HG03575 (cell line): ENCODE measurements around the gene PHF1.
"Not testable (repeated sequence)": the region's sequence is repeated elsewhere in the genome, so short reads cannot be mapped to it uniquely, and the experiment has no call there.

Source experiments
- ATAC-seq: cut with Tn5 transposase; IDR thresholded peaks from one replicate; pipeline ENCODE4 v1.9.1; 2021; ENCODE audit not compliant: unreplicated experiment, insufficient number of reproducible peaks, low FRiP score; ENCODE audit errors: extremely low read depth

Gene PHF1

GRCh38 chr6:33390767-33391277, 20.0 kb upstream of the PHF1 start:
- ATAC-seq = no peak

GRCh38 chr6:33391278-33391921, 19.4 kb upstream of the PHF1 start, which contains the start of gene KIFC1:
Gene KIFC1 (plus strand): TSS chr6:33391823. CDS start chr6:33391986, 163 bp downstream.
- ATAC-seq = peak; percentile 62

- peak; percentile 12 for ATAC-seq
These were observed 18.8 kb upstream of the PHF1 start for GRCh38 chr6:33391922-33392594.

DNA sequence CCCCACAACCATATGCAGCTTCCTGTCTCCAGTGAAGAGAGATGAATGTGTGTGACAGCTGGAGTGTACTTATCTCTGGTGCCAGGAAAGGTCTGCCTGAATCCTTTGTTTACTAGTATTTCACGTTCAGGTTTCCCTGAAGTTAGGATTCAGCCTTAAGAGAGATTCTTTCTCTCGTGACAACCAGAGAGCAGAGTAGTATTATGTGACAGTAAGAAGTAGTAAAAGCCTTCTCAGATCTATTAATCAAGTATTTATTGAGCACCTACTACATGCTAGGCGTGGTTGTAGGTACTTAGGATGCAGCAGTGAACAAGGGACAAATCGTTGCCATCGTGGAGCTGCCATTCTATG, 18.2 kb upstream of the PHF1 start:
- ATAC-seq = no peak

DNA sequence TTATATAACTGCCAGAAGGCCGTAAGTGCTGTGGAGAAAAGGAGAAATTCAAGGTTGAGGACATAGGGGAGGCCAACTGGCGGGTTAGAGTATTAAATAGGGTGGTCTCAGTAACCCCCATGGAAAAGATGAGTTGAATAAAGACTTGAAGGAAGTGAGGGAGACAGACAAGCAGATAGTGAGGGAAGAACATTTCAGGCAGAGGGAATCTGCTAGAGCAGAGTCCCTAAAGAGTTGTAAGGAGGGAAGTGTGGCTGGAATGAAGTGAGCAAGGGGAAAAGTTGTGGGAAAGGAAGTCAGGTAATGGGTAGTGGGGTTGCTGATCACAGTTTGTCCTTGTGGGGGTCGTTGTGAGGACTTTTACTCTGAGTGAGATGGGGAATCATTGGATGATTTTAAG, 17.8 kb upstream of the PHF1 start:
- ATAC-seq = no peak

- no peak for ATAC-seq
These were observed 13.3 kb upstream of the PHF1 start for GRCh38 chr6:33397541-33397940.

DNA sequence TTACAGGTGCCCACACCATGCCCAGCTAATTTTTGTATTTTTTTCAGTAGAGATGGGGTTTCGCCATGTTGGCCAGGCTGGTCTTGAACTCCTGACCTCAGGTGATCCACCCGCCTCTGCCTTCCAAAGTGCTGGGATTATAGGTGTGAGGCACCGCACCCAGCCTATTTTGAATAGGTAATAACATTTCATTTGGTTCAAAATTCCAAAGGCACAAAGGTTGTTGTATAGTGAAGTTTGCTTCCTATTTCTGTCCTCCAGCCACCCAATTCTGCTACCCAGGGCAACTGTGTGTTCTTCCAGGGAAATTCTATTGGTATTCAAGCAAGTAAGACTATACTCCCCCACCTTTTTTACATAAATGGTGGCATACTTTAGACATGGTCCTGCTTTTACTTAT, 12.2 kb upstream of the PHF1 start:
- ATAC-seq = not testable (repeated sequence)

- ATAC-seq = not testable (repeated sequence)
These were observed 10.9 kb upstream of the PHF1 start for GRCh38 chr6:33399881-33400280.

- no peak for ATAC-seq
These were observed 5.9 kb upstream of the PHF1 start for GRCh38 chr6:33404884-33405283.

DNA sequence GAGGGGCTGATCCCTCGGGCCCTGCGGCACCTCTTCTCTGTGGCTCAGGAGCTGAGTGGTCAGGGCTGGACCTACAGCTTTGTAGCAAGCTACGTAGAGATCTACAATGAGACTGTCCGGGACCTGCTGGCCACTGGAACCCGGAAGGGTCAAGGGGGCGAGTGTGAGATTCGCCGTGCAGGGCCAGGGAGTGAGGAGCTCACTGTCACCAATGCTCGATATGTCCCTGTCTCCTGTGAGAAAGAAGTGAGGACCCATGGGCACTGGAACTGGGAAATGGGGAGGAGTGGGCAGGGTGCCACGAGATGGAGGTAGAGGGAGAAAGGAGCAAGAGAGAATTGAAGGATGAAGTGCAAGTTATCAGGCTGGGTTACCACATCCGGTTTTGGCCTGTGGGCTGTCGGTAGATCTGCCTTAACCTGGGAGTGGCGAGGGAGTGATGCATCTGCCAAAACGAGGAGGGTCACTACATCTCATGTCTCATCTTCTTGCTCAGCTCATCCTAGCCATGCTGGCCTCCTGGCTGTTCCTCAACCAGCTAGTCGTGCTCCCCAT, 5.4 kb upstream of the PHF1 start:
- ATAC-seq = no peak

- no peak for ATAC-seq
These were observed 4.7 kb upstream of the PHF1 start for GRCh38 chr6:33406126-33406525.

DNA sequence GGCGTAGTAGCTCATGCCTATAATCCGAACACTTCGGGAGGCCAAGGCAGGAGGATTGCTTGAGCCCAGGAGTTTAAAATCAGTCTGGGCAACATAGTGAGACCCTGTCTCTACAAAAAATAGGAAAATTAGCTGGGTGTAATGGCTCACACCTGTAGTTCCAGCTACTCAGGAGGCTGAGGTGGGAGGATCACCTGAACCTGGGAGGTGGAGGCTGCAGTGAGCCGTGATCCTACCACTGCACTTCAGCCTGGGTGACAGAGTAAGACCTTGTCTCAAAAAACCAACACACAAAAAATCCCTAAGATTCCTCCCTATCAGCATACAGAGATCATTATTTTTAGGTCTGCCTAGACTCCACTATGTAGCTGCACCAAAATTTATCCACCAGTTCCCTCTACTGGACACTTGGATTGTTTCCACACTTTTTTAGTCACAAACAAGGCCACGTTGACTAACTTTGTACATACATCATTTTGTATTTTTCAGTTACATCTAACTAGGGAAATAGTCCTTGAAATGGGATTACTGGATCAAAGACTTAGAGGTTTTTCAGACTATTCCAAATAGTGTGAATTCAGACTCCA, 3.6 kb upstream of the PHF1 start:
- no peak for ATAC-seq

DNA sequence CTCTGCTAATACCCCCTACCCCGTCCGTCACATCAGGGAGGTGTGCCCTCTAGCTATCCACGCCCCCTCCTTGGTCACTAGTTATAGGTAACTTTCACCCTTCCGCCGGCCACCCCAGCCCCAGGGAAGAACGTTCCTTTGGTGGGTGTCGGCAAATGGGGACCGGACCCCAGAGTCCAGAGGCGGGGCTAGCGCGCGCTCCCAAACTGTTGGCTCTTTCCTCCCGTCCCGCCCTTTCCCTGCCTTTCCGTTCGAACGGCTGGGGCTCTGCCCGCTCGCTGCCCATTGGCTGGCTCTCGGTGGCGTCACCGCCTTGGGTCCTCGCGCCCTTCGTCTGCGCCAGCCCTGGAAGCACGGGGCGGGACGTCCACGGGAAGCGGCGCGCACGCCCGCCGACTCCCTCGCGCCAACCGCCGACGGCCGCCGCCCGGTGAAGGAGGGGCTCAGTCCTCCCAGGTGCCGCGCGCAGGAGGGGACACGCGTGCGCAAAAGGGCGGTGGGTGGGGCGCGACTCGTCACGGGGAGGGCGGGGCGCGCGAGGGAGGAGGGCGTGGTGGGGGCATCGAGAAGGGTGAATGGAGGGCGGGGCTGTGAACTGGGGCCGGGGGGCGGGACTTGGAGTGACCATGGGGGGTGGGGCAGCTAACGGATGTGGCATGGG, 634 bp upstream of the PHF1 start:
- no peak for ATAC-seq

- no peak for ATAC-seq
These were observed 805 bp downstream of the PHF1 start for GRCh38 chr6:33411632-33412005.

GRCh38 chr6:33412140-33413009, 1.6 kb downstream of the PHF1 start:
- no peak for ATAC-seq

- ATAC-seq = no peak
These were observed 2.7 kb downstream of the PHF1 start for GRCh38 chr6:33413241-33414120.

DNA sequence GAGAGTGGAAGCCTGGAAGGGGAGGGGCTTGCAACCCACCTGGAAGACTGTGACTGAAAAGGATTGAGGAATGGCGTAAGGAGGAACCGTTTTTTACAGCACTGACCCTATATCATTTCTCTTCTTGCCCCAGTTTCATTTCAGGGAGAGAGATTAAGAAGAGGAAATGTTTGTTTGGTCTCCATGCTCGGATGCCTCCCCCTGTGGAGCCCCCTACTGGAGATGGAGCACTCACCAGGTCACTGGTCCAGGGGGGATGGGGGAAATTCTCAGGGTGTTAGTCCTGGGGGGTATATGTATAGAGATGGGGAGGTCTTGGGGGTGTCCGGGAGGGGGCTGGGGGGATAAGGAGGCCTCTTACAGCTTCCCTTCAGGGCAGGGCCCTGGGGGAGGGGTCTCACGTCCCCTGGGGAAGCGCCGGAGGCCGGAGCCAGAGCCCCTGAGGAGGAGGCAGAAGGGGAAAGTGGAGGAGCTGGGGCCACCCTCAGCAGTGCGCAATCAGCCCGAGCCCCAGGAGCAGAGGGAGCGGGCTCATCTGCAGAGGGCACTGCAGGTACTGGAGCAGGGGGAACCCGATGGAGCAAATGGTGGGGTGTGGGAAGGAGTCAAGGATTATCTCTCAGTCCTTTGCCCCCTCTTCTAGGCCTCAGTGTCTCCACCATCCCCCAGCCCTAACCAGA, 3.9 kb downstream of the PHF1 start:
- no peak for ATAC-seq
